Measurements from ENCODE around the gene FHIT. TPM values are rescaled to one million over a fixed set of nuclear protein-coding genes. Genes with fewer than 3 reads are reported as not detected.

Gene FHIT
- total and polyA plus RNA-seq, 10 of the 15 experiments (the other 5 are each of a cell fraction or from before 2014, with no cell fraction given), result 4.2 to 14.9 (median 9.4) TPM

GRCh38 chr3:61177450-61177849 is 73.8 kb downstream of the FHIT start:
- Histone ChIP-seq H2AFZ (ENCODE audit: control insufficient read depth, low read depth, low read length) (no peak overlapping the region), H3K27ac (ENCODE audit: control insufficient read depth, insufficient read depth) (no peak overlapping the region), H3K27me3 (replicated peaks in 1 of 2; ENCODE audit: control insufficient read depth in 2 of 2, insufficient read depth in 2 of 2, low read length in 1 of 2) (no peaks in the 10 kb centered on the region), H4K20me1 (ENCODE audit: control insufficient read depth, insufficient read depth) (no peaks in the 10 kb centered on the region), H3K4me2 (ENCODE audit: control insufficient read depth, insufficient read depth) (no peak overlapping the region), H3K4me1 (ENCODE audit: control insufficient read depth, insufficient read depth, low read length) (peaks cover 16% of the 10 kb centered on the region), H3K9ac (ENCODE audit: control insufficient read depth, insufficient read depth, low read length) (no peak overlapping the region), H3K36me3 (ENCODE audit: control insufficient read depth in 2 of 2, insufficient read depth in 2 of 2, low read length in 1 of 2) (no peaks in the 10 kb centered on the region), H3K4me3 (no peak overlapping the region), H3K9me3 (replicated peaks; ENCODE audit: control insufficient read depth, insufficient read depth, low read length) (no peaks in the 10 kb centered on the region), H3K79me2 (ENCODE audit: control insufficient read depth, insufficient read depth, low read length) (no peaks in the 10 kb centered on the region; the same call in 1 of the 2 replicates)
- 90% methylated on average over 2 of the region's 2 CpGs for WGBS (ENCODE audit: insufficient coverage, insufficient replicate concordance, low lambda C conversion rate, missing lambda C conversion rate)
- ChIA-PET SMC1A (ENCODE audit: uncharacterized antibody, unreplicated experiment) (interaction anchor here (1.7 kb wide), 1 partner anchor 10 kb away, joined by 5 read pairs; no protein-coding TSS in a partner anchor), POLR2A (interaction anchor here (0.7 kb wide), 1 partner anchor 67 kb away, joined by 3 read pairs; no protein-coding TSS in a partner anchor), RAD21 (ENCODE audit: unreplicated experiment) (no interaction called here), CTCF (interaction anchor here (0.6 kb wide), 1 partner anchor 112 kb away, joined by 3 read pairs; no protein-coding TSS in a partner anchor)
- intact Hi-C loops (cut with micrococcal nuclease; ENCODE audit: unreplicated experiment) (no loop called here), in situ Hi-C loops (cut with MboI) (no loop called here)
- FAIRE-seq (no peak), ATAC-seq (no peak), DNase-seq (ENCODE audit: low read depth, low spot score) (no peak)
- no TSS peak for BruUV-seq (replicated peaks)
- TF ChIP-seq YY1 (IDR thresholded peaks at IDR 0.05; ENCODE audit: low read depth, low read length) (no peak), ZNF384 (IDR thresholded peaks at IDR 0.05; ENCODE audit: borderline replicate concordance, low read depth, low read length) (no peak), MEF2B (IDR thresholded peaks at IDR 0.05; ENCODE audit: partially characterized antibody, poor library complexity, severe bottlenecking) (no peak), ZZZ3 (IDR thresholded peaks at IDR 0.05; ENCODE audit: control insufficient read depth, insufficient read length, low read depth) (no peak), EP300 (IDR thresholded peaks at IDR 0.05; ENCODE audit: borderline replicate concordance in 1 of 2, control insufficient read depth in 1 of 2, low read depth in 2 of 2, low read length in 2 of 2) (no peak), IRF5 (IDR thresholded peaks at IDR 0.05; ENCODE audit: borderline replicate concordance) (no peak), KAT2A (conservative IDR thresholded peaks at IDR 0.05; ENCODE audit: control insufficient read depth, low read depth, low read length) (no peak), SPI1 (IDR thresholded peaks at IDR 0.05; ENCODE audit: borderline replicate concordance, insufficient read depth, low read depth, low read length) (no peak), CTCF (IDR thresholded peaks at IDR 0.05 in 2 of 3, conservative IDR thresholded peaks at IDR 0.05 in 1 of 3; ENCODE audit: control insufficient read depth in 2 of 3, extremely low read depth in 1 of 3, insufficient read depth in 1 of 3, low read depth in 3 of 3, low read length in 3 of 3) (no peak), ZBTB40 (IDR thresholded peaks at IDR 0.05; ENCODE audit: borderline replicate concordance) (no peak), MTA3 (IDR thresholded peaks at IDR 0.05; ENCODE audit: borderline replicate concordance, low read length) (no peak), SMAD1 (IDR thresholded peaks at IDR 0.05; ENCODE audit: low read depth, partially characterized antibody) (no peak), ELK1 (IDR thresholded peaks at IDR 0.05; ENCODE audit: low read depth, low read length) (no peak), RELA (IDR thresholded peaks at IDR 0.05; ENCODE audit: borderline replicate concordance, partially characterized antibody) (no peak), SMC3 (IDR thresholded peaks at IDR 0.05; ENCODE audit: borderline replicate concordance, low read length) (no peak)
